Thymus (tissue), 11 donors: ENCODE data around the gene FTCD. TPM values are rescaled to one million over a fixed set of nuclear protein-coding genes. Genes with fewer than 3 reads are reported as not detected.

Source experiments
- DNase-seq, 9 donors: peaks; one replicate each; pipeline ENCODE4 v3.0.0-alpha.2; 2013; ENCODE audit warnings: low spot score in 9 of 9, low read depth in 6 of 9, missing footprints in 1 of 9
- H3K27ac ChIP-seq, 2 donors: one replicate each; pipeline ENCODE4 v1.5.1; 2013; ENCODE audit warnings: control low read depth in 1 of 2, low read depth in 1 of 2, low read length in 1 of 2, mild to moderate bottlenecking in 1 of 2, moderate library complexity in 1 of 2
- H3K27me3 ChIP-seq, 2 donors: one replicate each; pipeline ENCODE4 v1.5.1; 2013; ENCODE audit warnings: low read length in 1 of 2; ENCODE audit not compliant: control insufficient read depth in 2 of 2, insufficient read depth in 1 of 2
- H3K36me3 ChIP-seq, 2 donors: one replicate each; pipeline ENCODE4 v1.5.1; 2013; ENCODE audit warnings: low read length in 1 of 2, mild to moderate bottlenecking in 1 of 2, moderate library complexity in 1 of 2; ENCODE audit not compliant: control insufficient read depth in 2 of 2, insufficient read depth in 2 of 2
- H3K4me1 ChIP-seq, 2 donors: one replicate each; pipeline ENCODE4 v1.5.1; 2013; ENCODE audit warnings: low read length in 2 of 2; ENCODE audit not compliant: control insufficient read depth in 2 of 2, insufficient read depth in 2 of 2
- H3K4me3 ChIP-seq, 2 donors: one replicate each; pipeline ENCODE4 v1.5.1; 2013; ENCODE audit warnings: low read length in 2 of 2, control low read depth in 1 of 2, mild to moderate bottlenecking in 1 of 2
- H3K9me3 ChIP-seq, 2 donors: one replicate each; pipeline ENCODE4 v1.5.1; 2013; ENCODE audit warnings: low read length in 1 of 2, mild to moderate bottlenecking in 1 of 2; ENCODE audit not compliant: control insufficient read depth in 2 of 2, insufficient read depth in 1 of 2
- WGBS: extraction: QIAGEN DNeasy Blood & Tissue Kit; methylation state at CpG from one replicate; pipeline ENCODE4 v1.1.7; 2013; 5-methylcytosine and 5-hydroxymethylcytosine counted together
- polyA plus RNA-seq: library from polyadenylated mRNA; stranded (reverse); fragments of 200-250 nt; gene quantifications from one replicate; pipeline ENCODE4 v1.2.3, GENCODE V29; 2013
- total RNA-seq: library from RNA; stranded (reverse); fragments of 120-200 nt; gene quantifications from one replicate; pipeline ENCODE4 v1.2.4, GENCODE V29; 2013
- donor health status: healthy.

The FTCD gene
- total and polyA plus RNA-seq, 2 donors: 0.09 to 1.6 TPM

GRCh38 chr21:46122758-46123683 lies 32.4 kb downstream of the FTCD start:
- Histone ChIP-seq H3K4me3 (no peak overlapping the region), H3K27ac (no peak overlapping the region), H3K36me3 (peaks cover 0 to 2% of the 10 kb centered on the region in 2 donors), H3K27me3 (no peaks in the 10 kb centered on the region), H3K9me3 (no peaks in the 10 kb centered on the region), H3K4me1 (no peaks in the 10 kb centered on the region)
- 94% methylated on average over 12 of the region's 12 CpGs for WGBS
- DNase-seq: no peak

- 90% methylated on average over 12 of the region's 12 CpGs for WGBS
- no peak for DNase-seq
- Histone ChIP-seq H3K27me3 (no peaks in the 10 kb centered on the region), H3K27ac (no peak overlapping the region), H3K9me3 (no peaks in the 10 kb centered on the region), H3K4me1 (no peaks in the 10 kb centered on the region), H3K36me3 (peaks cover 0 to 2% of the 10 kb centered on the region in 2 donors), H3K4me3 (no peak overlapping the region)
Observed at GRCh38 chr21:46122237-46122671, 33.1 kb downstream of the FTCD start.

- peaks cover 0 to 2% of the 10 kb centered on the region in 2 donors for H3K36me3 ChIP-seq
- 94% methylated on average over 29 of the region's 29 CpGs for WGBS
- no peak for DNase-seq
Observed at GRCh38 chr21:46121286-46122221, 33.8 kb downstream of the FTCD start.

GRCh38 chr21:46120301-46121285 lies 34.8 kb downstream of the FTCD start:
- Histone ChIP-seq H3K36me3 (peaks cover 0 to 2% of the 10 kb centered on the region in 2 donors), H3K9me3 (peaks cover 0 to 8% of the 10 kb centered on the region in 2 donors), H3K27me3 (no peaks in the 10 kb centered on the region), H3K4me3 (no peak overlapping the region), H3K4me1 (no peaks in the 10 kb centered on the region), H3K27ac (no peak overlapping the region)
- no peak for DNase-seq
- WGBS: 93% methylated on average over 26 of the region's 26 CpGs

More at GRCh38 chr21:46121286-46122221, 33.8 kb downstream of the FTCD start:
- no peaks in the 10 kb centered on the region for H3K9me3 ChIP-seq
- H3K4me3 ChIP-seq: no peak overlapping the region
- no peaks in the 10 kb centered on the region for H3K4me1 ChIP-seq
- H3K27me3 ChIP-seq: no peaks in the 10 kb centered on the region
- H3K27ac ChIP-seq: no peak overlapping the region

GRCh38 chr21:46119637-46120271 lies 35.6 kb downstream of the FTCD start:
- H3K4me1 ChIP-seq: no peaks in the 10 kb centered on the region
- no peaks in the 10 kb centered on the region for H3K27me3 ChIP-seq
- DNase-seq: no peak
- WGBS: 94% methylated on average over 14 of the region's 14 CpGs
- H3K9me3 ChIP-seq: peaks cover 0 to 14% of the 10 kb centered on the region in 2 donors
- no peak overlapping the region for H3K27ac ChIP-seq
- H3K36me3 ChIP-seq: peaks cover 0 to 2% of the 10 kb centered on the region in 2 donors
- H3K4me3 ChIP-seq: no peak overlapping the region

GRCh38 chr21:46119144-46119636 lies 36.2 kb downstream of the FTCD start:
- Histone ChIP-seq H3K36me3 (peaks cover 0 to 2% of the 10 kb centered on the region in 2 donors), H3K4me3 (no peak overlapping the region), H3K9me3 (peaks cover 0 to 14% of the 10 kb centered on the region in 2 donors), H3K27ac (no peak overlapping the region), H3K4me1 (no peaks in the 10 kb centered on the region), H3K27me3 (no peaks in the 10 kb centered on the region)
- no peak for DNase-seq
- WGBS: 95% methylated on average over 12 of the region's 12 CpGs

GRCh38 chr21:46118316-46119143 lies 36.8 kb downstream of the FTCD start:
- Histone ChIP-seq H3K4me1 (no peaks in the 10 kb centered on the region), H3K36me3 (peaks cover 0 to 2% of the 10 kb centered on the region in 2 donors), H3K4me3 (no peak overlapping the region), H3K9me3 (peaks cover 0 to 14% of the 10 kb centered on the region in 2 donors), H3K27ac (no peak overlapping the region), H3K27me3 (no peaks in the 10 kb centered on the region)
- no peak for DNase-seq
- 95% methylated on average over 27 of the region's 27 CpGs for WGBS
